A673 (cell line): ENCODE data around the gene IQGAP3. TPM values are rescaled to one million over a fixed set of nuclear protein-coding genes. Genes with fewer than 3 reads are reported as not detected.

Experiments
- BruUV-seq: library from RNA; stranded (reverse); fragments of 400-500 nt; replicated peaks from 2 replicates; lab custom pipeline; 2021; lab: Mats Ljungman, UMichigan
- CTCF ChIA-PET: fragments of 300-600 bp; sonication (Branson Sonifier 250); formaldehyde crosslinking; loops from one replicate; lab custom pipeline; 2022; ENCODE audit warnings: antibody characterized with exemption; lab: Charles Lee
- POLR2A ChIA-PET: fragments of 300-600 bp; sonication (Branson Sonifier 250); formaldehyde crosslinking; loops from one replicate; lab custom pipeline; 2022; ENCODE audit warnings: antibody characterized with exemption; ENCODE audit not compliant: low non-redundant PET; lab: Charles Lee
- DNase-seq: peaks from one replicate; pipeline ENCODE4 v3.0.0-alpha.2; 2015; ENCODE audit warnings: low spot score
- H3K27ac ChIP-seq: fragments of 200-600 bp; sonication (generic); 2 replicates; pipeline ENCODE4 v1.5.1; 2016; ENCODE audit warnings: mixed run types, low read depth, mild to moderate bottlenecking, mixed read lengths, antibody characterized with exemption, low read length; ENCODE audit not compliant: poor library complexity, severe bottlenecking
- H3K27me3 ChIP-seq: fragments of 200-600 bp; sonication (generic); replicated peaks from 2 replicates; pipeline ENCODE4 v1.6.1; 2017; ENCODE audit warnings: mixed run types, low read depth, mild to moderate bottlenecking, mixed read lengths, antibody characterized with exemption, low read length; ENCODE audit not compliant: insufficient read depth, poor library complexity
- H3K36me3 ChIP-seq: fragments of 200-600 bp; sonication (generic); 2 replicates; pipeline ENCODE4 v1.6.1; 2016; ENCODE audit warnings: mixed run types, mild to moderate bottlenecking, mixed read lengths, antibody characterized with exemption, low read length; ENCODE audit not compliant: insufficient read depth, poor library complexity, severe bottlenecking
- H3K4me1 ChIP-seq: fragments of 200-600 bp; sonication (generic); 2 replicates; pipeline ENCODE4 v1.6.1; 2017; ENCODE audit warnings: mixed run types, mild to moderate bottlenecking, mixed read lengths, antibody characterized with exemption, low read length; ENCODE audit not compliant: insufficient read depth, poor library complexity, severe bottlenecking
- H3K4me3 ChIP-seq: fragments of 200-600 bp; sonication (generic); 2 replicates; pipeline ENCODE4 v1.5.1; 2016; ENCODE audit warnings: low read depth, mixed run types, mild to moderate bottlenecking, mixed read lengths, low read length; ENCODE audit not compliant: poor library complexity, severe bottlenecking
- H3K9me3 ChIP-seq: fragments of 200-600 bp; sonication (generic); 2 replicates; pipeline ENCODE4 v1.6.1; 2016; ENCODE audit warnings: mixed run types, low read depth, mild to moderate bottlenecking, mixed read lengths, antibody characterized with exemption, low read length; ENCODE audit not compliant: poor library complexity, severe bottlenecking
- CTCF ChIP-seq: fragments of 300-800, 200-600 bp; sonication (generic); conservative IDR thresholded peaks from 2 replicates; pipeline ENCODE4 v1.5.1; 2017; ENCODE audit warnings: low read depth, mild to moderate bottlenecking, antibody characterized with exemption, low read length, moderate library complexity, mixed read lengths
- EZH2 ChIP-seq: fragments of 200-600 bp; sonication (generic); IDR thresholded peaks from 2 replicates; pipeline ENCODE4 v1.6.1; 2017; ENCODE audit warnings: borderline replicate concordance, low read depth, mild to moderate bottlenecking, mixed read lengths, antibody characterized with exemption, low read length; ENCODE audit not compliant: poor library complexity, severe bottlenecking
- intact Hi-C: fragments of 100-400 bp; cut with micrococcal nuclease; formaldehyde crosslinking; loops from one replicate; pipeline ENCODE4 v1.10.0; 2022; ENCODE audit not compliant: unreplicated experiment
- total RNA-seq: library from RNA; stranded (reverse); gene quantifications from 2 replicates; pipeline ENCODE4 v1.2.3, GENCODE V29; 2021

The IQGAP3 gene
- total RNA-seq, 1 experiment from 2014 or later, result 37.5 TPM

GRCh38 chr1:156530006-156530405, 42.4 kb downstream of the IQGAP3 start:
- Histone ChIP-seq H3K4me1 (no peaks in the 10 kb centered on the region), H3K4me3 (no peak overlapping the region), H3K27me3 (no peaks in the 10 kb centered on the region), H3K9me3 (no peaks in the 10 kb centered on the region), H3K36me3 (peaks cover 30% of the 10 kb centered on the region), H3K27ac (no peak overlapping the region)
- CTCF ChIA-PET, result no interaction called here
- no peak for TF ChIP-seq EZH2
- TF ChIP-seq CTCF, result no peak
- POLR2A ChIA-PET, result no interaction called here
- no TSS peak for BruUV-seq
- intact Hi-C loops, result no loop called here
- DNase-seq, result no peak

- no peak overlapping the region for H3K27ac ChIP-seq
- TF ChIP-seq EZH2 (no peak), CTCF (no peak)
- intact Hi-C loops, result no loop called here
- POLR2A ChIA-PET, result no interaction called here
- H3K9me3 ChIP-seq, result no peaks in the 10 kb centered on the region
- no peaks in the 10 kb centered on the region for H3K27me3 ChIP-seq
- DNase-seq, result no peak
- no peak overlapping the region for H3K4me3 ChIP-seq
- H3K4me1 ChIP-seq, result no peaks in the 10 kb centered on the region
- CTCF ChIA-PET, result interaction anchor here (0.8 kb wide), 1 partner anchor 72 kb away, joined by 3 read pairs; no protein-coding TSS in a partner anchor
- H3K36me3 ChIP-seq, result peaks cover 30% of the 10 kb centered on the region
- no TSS peak for BruUV-seq
Measured at GRCh38 chr1:156528875-156529425, 43.4 kb downstream of the IQGAP3 start.

GRCh38 chr1:156528231-156528630, 44.1 kb downstream of the IQGAP3 start:
- TF ChIP-seq CTCF (no peak), EZH2 (no peak)
- H3K27ac ChIP-seq, result no peak overlapping the region
- H3K9me3 ChIP-seq, result no peaks in the 10 kb centered on the region
- DNase-seq, result no peak
- BruUV-seq, result no TSS peak
- ChIA-PET POLR2A (no interaction called here), CTCF (no interaction called here)
- H3K36me3 ChIP-seq, result peaks cover 30% of the 10 kb centered on the region
- H3K4me1 ChIP-seq, result no peaks in the 10 kb centered on the region
- no peak overlapping the region for H3K4me3 ChIP-seq
- intact Hi-C loops, result no loop called here
- H3K27me3 ChIP-seq, result no peaks in the 10 kb centered on the region
